DND-41 (cell line): ENCODE results near the gene PHKB.

Experiments used
- ATAC-seq: fragments of 200-7000 bp; cut with Tn5 transposase; 3 replicates; pipeline ENCODE4 v1.9.1; 2021; ENCODE audit warnings: low read depth; ENCODE audit not compliant: insufficient read depth
- DNase-seq: peaks from one replicate; pipeline ENCODE4 v3.0.0-alpha.2; 2020
- H2AFZ ChIP-seq: 2 replicates; pipeline ENCODE4 v1.6.0; 2012; ENCODE audit warnings: low read depth, low read length
- H3K27ac ChIP-seq: 2 replicates; pipeline ENCODE4 v1.5.1; 2012; ENCODE audit warnings: low read length, inconsistent platforms
- H3K27me3 ChIP-seq: fragments of 200-600 bp; sonication (generic); 2 replicates; pipeline ENCODE4 v1.6.0; 2012; ENCODE audit warnings: low read length, mild to moderate bottlenecking, inconsistent platforms; ENCODE audit not compliant: insufficient read depth, poor library complexity
- H3K36me3 ChIP-seq: 2 replicates; pipeline ENCODE4 v1.5.1; 2012; ENCODE audit warnings: low read length, inconsistent platforms; ENCODE audit not compliant: insufficient read depth
- H3K4me1 ChIP-seq: 2 replicates; pipeline ENCODE4 v1.5.1; 2012; ENCODE audit warnings: mild to moderate bottlenecking, low read length; ENCODE audit not compliant: insufficient read depth
- H3K4me2 ChIP-seq: 2 replicates; pipeline ENCODE4 v1.6.0; 2012; ENCODE audit warnings: mild to moderate bottlenecking, moderate library complexity, low read length, inconsistent platforms; ENCODE audit not compliant: insufficient read depth
- H3K4me3 ChIP-seq, 2 experiments: fragments of 200-600 bp in 1 of 2; shearing (Covaris generic) in 1 of 2; 2 replicates each; pipeline ENCODE4 v1.5.1; 2012 to 2016; ENCODE audit warnings: inconsistent platforms in 2 of 2, low read length in 2 of 2, mild to moderate bottlenecking in 2 of 2, low read depth in 1 of 2, moderate library complexity in 1 of 2
- H3K79me2 ChIP-seq: 2 replicates; pipeline ENCODE4 v1.6.0; 2012; ENCODE audit warnings: low read length, inconsistent platforms; ENCODE audit not compliant: insufficient read depth
- H3K9ac ChIP-seq: 2 replicates; pipeline ENCODE4 v1.6.0; 2012; ENCODE audit warnings: low read depth, mild to moderate bottlenecking, inconsistent platforms, low read length, moderate library complexity
- H3K9me3 ChIP-seq: 2 replicates; pipeline ENCODE4 v1.5.1; 2012; ENCODE audit warnings: low read length, moderate library complexity, mild to moderate bottlenecking, inconsistent platforms; ENCODE audit not compliant: insufficient read depth, severe bottlenecking
- H4K20me1 ChIP-seq: 2 replicates; pipeline ENCODE4 v1.6.0; 2012; ENCODE audit warnings: low read length; ENCODE audit not compliant: insufficient read depth
- EZH2 ChIP-seq: IDR thresholded peaks from 3 replicates; pipeline ENCODE4 v1.6.1; 2012; ENCODE audit warnings: borderline replicate concordance, low read depth, mild to moderate bottlenecking, moderate library complexity, low read length, inconsistent platforms; ENCODE audit not compliant: severe bottlenecking
- TF ChIP-seq, protein P1 (sequence below): IDR thresholded peaks from 2 replicates; pipeline ENCODE4 v1.5.1; 2012; ENCODE audit warnings: borderline replicate concordance, low read length, moderate library complexity, mild to moderate bottlenecking; ENCODE audit not compliant: poor library complexity, severe bottlenecking; ENCODE audit errors: extremely low read depth

The PHKB gene

DNA sequence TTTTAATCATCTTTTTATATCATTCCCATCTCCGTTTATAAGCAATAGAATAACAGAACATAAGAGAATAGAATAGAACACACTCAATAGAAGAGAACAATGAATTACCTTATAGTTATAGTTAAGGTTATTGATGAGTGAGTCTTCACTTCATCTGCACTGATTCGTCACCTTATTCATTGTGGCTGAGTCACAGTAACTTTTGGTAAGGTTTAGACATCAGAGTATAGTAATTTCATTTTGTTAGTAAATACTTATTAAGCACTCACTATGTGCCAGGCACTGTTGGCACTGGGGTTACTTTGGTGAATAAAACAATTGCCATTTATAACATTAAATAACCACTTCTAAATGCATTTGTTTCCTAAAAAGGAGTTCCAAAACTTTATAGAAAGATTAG lies 22.5 kb downstream of the PHKB start:
- Histone ChIP-seq H2AFZ (no peak overlapping the region), H3K9me3 (peaks cover under 1% of the 10 kb centered on the region), H3K9ac (no peak overlapping the region), H3K4me1 (no peaks in the 10 kb centered on the region), H3K79me2 (peaks cover 31% of the 10 kb centered on the region), H3K27ac (no peak overlapping the region), H3K4me2 (no peak overlapping the region), H3K4me3 (no peak overlapping the region), H3K36me3 (peaks cover 12% of the 10 kb centered on the region; the same call in 1 of the 2 replicates), H3K27me3 (no peaks in the 10 kb centered on the region), H4K20me1 (peaks cover 8% of the 10 kb centered on the region; the same call in 1 of the 2 replicates)
- no peak for ATAC-seq
- TF ChIP-seq, protein P1, sequence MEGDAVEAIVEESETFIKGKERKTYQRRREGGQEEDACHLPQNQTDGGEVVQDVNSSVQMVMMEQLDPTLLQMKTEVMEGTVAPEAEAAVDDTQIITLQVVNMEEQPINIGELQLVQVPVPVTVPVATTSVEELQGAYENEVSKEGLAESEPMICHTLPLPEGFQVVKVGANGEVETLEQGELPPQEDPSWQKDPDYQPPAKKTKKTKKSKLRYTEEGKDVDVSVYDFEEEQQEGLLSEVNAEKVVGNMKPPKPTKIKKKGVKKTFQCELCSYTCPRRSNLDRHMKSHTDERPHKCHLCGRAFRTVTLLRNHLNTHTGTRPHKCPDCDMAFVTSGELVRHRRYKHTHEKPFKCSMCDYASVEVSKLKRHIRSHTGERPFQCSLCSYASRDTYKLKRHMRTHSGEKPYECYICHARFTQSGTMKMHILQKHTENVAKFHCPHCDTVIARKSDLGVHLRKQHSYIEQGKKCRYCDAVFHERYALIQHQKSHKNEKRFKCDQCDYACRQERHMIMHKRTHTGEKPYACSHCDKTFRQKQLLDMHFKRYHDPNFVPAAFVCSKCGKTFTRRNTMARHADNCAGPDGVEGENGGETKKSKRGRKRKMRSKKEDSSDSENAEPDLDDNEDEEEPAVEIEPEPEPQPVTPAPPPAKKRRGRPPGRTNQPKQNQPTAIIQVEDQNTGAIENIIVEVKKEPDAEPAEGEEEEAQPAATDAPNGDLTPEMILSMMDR = no peak
- no peak for TF ChIP-seq EZH2
- DNase-seq = no peak

DNA sequence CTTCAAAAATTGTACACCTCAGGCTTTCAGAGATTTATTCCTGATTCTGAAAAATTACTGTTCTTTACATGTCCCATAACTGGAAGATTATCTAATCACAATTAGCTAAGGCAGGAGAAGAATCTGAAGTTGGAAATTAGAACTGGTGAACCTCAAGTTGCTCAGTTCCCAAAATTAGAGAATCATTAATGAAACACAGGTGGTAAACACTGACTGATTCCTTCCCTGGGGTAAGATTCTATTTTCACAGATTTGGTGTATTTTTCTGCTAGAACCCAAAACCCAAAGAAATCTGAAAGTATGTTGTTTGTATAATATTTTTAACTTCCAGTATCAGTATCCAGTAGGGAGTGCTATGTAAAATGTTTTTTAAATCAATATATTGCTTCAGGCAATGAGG lies 25.7 kb downstream of the PHKB start:
- H3K4me2 ChIP-seq = no peak overlapping the region
- no peak overlapping the region for H3K27ac ChIP-seq
- no peak overlapping the region for H3K9ac ChIP-seq
- peaks cover 2% of the 10 kb centered on the region for H3K9me3 ChIP-seq
- H3K36me3 ChIP-seq = peaks cover 8% of the 10 kb centered on the region; the same call in 1 of the 2 replicates
- H2AFZ ChIP-seq = no peak overlapping the region
- no peaks in the 10 kb centered on the region for H3K27me3 ChIP-seq
- peaks cover 17% of the 10 kb centered on the region for H3K79me2 ChIP-seq
- TF ChIP-seq, protein P1 = no peak
- TF ChIP-seq EZH2 = no peak
- no peak for DNase-seq
- peaks cover 2% of the 10 kb centered on the region; the same call in 1 of the 2 replicates for H3K4me1 ChIP-seq
- ATAC-seq = no peak
- H4K20me1 ChIP-seq = peaks cover 2% of the 10 kb centered on the region; the same call in 1 of the 2 replicates
- no peak overlapping the region for H3K4me3 ChIP-seq

DNA sequence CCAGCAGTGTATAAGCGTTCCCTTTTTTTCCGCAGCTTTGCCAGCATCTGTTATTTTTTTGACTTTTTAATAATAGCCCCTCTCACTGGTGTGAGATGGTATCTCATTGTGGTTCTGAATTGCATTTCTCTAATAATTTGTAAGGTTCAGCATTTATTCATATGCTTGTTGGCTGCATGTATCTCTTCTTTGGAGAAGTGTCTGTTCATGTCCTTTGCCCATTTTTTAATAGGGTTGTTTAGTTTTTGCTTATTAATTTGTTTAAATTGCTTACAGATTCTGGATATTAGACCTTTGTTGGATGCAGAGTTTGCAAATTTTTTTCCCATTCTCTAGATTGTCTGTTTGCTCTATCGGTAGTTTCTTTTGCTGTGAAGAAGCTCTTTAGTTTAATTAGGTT lies 26.9 kb downstream of the PHKB start:
- no peak overlapping the region for H3K4me2 ChIP-seq
- TF ChIP-seq, protein P1 = no peak
- no peak for TF ChIP-seq EZH2
- H3K4me3 ChIP-seq = no peak overlapping the region
- no peak overlapping the region for H3K27ac ChIP-seq
- peaks cover 13% of the 10 kb centered on the region for H3K4me1 ChIP-seq
- H3K9ac ChIP-seq = no peak overlapping the region
- H3K9me3 ChIP-seq = peaks cover 2% of the 10 kb centered on the region
- H2AFZ ChIP-seq = no peak overlapping the region
- peaks cover 6% of the 10 kb centered on the region; the same call in 1 of the 2 replicates for H3K36me3 ChIP-seq
- DNase-seq (no peak), ATAC-seq (no peak)
- no peaks in the 10 kb centered on the region for H3K27me3 ChIP-seq
- 0 out of 2 replicates have a peak, but pooled peaks cover 3% of the 10 kb centered on the region for H4K20me1 ChIP-seq
- peaks cover 14% of the 10 kb centered on the region for H3K79me2 ChIP-seq
